ENCODE measurements around the gene CIAPIN1.

GRCh38 chr16:57422026-57422944 is 24.9 kb downstream of the CIAPIN1 start:
- TF ChIP-seq CTCF (conservative IDR thresholded peaks at IDR 0.05 in 1 of 2, IDR thresholded peaks at IDR 0.05 in 1 of 2; ENCODE audit: extremely low read depth in 1 of 2, insufficient read depth in 1 of 2, low read depth in 1 of 2, low read length in 2 of 2): peak; percentile 69
- TF ChIP-seq EZH2 (IDR thresholded peaks at IDR 0.05; ENCODE audit: borderline replicate concordance, low read length): no peak

All from mammary epithelial cell (primary cell).